ENCODE measurements around the gene SLC5A3.

The SLC5A3 gene

DNA sequence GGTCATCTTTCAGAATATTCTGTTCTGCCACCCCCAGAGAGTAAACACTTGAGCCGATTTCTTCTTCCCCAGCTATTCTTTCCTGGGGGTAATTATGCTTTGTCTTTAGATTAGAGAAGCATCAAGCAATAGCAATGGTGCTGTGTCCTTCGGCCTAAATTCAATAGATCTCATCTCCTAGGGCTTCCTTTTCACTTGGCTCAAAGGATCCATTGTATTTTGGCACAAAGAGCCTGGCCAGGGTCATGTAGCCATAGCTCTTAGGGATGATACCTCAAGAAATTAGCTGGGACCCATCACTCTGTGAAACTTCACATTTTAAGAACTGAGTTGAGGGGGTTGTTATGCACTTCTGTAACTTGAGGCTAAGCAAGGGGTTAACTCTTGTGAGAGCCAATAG is 27.0 kb downstream of the SLC5A3 start:
- DNase-seq (ENCODE audit: low read depth, low spot score), result no peak

- no peak for DNase-seq (ENCODE audit: low read depth, low spot score)
These were observed 27.4 kb downstream of the SLC5A3 start for GRCh38 chr21:34100790-34101189.

DNA sequence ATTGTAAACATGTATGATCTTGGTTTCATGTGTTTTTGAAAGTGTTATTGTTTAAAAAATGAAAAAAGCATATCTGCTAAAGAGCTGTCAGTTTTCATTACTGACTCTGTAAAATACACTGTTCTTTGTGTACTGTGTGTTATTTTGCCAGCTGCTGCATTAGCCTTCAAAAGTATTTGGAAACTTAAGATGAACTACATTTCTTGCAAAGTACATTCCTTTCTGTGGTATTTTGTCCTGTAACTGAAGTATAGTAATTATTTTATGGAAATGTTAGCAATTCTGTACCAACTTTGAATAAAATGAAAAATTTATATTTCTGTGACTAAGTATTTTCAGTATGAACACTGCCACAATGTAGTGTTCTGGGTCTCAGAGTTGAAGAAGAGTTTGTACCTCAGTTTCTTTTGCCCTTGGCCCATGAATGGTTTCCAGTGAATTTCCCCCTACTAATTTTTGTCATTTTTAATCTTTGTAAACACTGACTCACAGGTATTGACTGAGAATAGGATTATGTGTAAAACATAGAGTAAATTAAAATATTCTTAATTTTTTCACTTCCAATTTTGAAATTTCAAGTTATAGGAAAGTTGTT is 32.7 kb downstream of the SLC5A3 start:
- no peak for DNase-seq (ENCODE audit: low read depth, low spot score)

- no peak for DNase-seq (ENCODE audit: low read depth, low spot score)
These were observed 34.2 kb downstream of the SLC5A3 start for GRCh38 chr21:34107606-34108005.

DNA sequence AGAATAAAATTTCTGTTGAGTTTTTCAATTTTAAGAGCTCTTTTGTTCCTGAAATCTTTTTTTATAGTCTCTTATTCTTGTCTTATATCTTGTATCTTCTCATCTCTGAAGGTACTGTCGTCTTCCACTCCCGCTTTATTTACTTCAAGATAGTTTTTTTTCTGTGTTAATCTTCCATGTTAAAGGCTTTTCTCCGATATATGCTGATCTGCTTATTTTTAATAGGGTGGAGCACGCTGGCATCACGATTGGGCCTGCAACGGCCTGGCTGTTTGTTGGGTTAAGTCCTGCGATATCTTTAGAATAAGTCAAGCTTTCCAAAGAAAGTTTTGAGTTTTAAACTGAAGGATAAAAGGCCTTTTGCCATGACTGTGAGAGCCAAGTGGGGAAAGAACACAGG is 35.7 kb downstream of the SLC5A3 start:
- no peak for DNase-seq (ENCODE audit: low read depth, low spot score)

DNA sequence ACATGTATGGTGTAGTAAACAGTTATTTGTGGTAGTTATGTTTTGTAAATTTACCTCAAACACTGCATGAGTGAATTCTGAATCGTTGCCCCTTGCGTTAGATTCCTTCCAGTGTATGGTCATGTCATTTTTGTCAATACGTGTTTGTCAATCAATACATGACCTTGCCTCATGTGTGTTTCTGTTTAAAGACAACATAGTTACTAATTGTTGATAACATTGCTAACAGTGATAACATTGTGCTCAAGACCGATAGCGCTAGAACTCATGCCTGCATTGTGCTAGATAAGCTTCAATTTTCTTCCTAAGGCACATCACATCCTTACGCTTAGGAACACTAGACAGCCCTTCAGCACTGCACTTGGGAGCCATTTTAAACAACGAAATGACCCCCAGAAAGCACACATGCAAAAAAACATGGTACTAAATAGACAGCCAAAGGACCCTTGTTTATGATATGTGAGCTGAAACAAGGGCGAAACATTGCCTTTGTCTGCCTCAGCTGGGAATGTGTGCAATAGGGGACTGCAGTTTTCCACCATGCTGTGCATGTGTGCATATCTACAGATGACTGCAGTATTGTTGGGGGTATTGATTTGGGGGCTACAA is 37.3 kb downstream of the SLC5A3 start:
- no peak for DNase-seq (ENCODE audit: low read depth, low spot score)

DNA sequence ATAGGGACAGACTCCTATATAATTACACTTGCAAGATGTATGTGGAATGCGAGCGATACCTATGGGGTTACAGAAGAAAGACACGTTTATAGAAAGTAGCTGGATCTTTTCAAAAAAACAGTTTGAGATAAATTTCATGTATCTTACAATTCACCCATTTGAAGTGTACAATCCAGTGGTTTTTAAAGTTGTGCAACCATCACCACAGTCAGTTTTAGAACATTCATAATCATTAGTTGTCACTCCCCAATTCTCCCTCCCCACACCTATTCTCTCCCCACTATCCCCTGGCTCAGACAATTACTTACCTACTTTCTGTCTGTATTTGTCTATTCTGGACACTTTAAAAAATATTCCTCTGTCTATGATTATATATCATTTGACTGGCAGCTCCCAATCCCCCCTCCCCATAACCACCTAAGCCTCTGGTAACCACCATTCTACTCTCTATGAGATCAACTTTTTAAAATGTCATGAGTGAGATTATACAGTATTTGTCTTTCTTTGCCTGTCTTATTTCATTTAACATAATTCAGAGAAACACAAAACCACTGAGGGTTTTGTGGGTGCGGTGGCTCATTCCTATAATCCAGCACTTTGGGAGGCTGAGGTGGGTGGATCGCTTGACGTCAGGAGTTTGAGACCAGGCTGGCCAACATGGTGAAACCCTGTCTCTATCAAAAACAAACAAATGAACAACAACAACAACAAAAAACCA is 39.1 kb downstream of the SLC5A3 start:
- no peak for DNase-seq (ENCODE audit: low read depth, low spot score)

DNA sequence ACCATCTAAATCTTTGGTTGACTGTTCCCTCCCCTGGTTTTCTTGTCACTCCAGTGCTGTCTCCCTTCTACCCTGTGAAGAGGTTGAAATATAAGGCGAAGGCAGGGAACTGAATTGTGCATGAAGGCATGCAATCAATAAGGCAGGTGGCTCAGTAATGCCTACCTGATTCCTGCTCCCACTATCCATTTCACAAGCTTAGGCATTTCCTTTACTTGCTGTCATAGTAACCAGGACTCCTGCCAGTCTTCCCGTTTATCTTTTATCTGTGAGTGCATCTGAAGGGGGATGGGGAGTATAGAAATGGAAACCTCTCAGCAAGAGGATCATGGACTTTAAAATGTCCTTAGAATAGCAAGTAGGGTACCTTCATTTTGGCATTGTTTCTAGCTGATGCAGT is 40.5 kb downstream of the SLC5A3 start:
- no peak for DNase-seq (ENCODE audit: low read depth, low spot score)

GRCh38 chr21:34115160-34115559 is 41.8 kb downstream of the SLC5A3 start:
- no peak for DNase-seq (ENCODE audit: low read depth, low spot score)

DNA sequence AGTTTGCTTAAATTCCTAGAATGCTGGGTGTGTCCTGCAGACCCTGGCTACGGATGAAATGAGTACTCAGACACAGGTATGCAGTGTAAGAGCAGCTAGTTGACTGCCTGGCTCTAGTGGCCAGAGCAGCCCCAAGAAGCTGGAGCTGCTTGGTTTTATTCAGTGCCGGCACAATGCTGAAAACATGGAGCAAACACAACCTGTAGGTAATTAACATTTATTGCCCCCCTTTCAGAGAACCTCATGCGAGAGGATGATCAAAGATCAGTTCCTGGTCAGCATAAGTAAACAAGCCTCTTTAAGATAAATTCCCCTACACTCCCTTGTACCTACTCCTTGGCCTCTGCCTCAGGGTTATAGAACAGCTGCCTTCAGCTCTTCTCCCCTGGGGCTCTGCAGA is 43.2 kb downstream of the SLC5A3 start:
- no peak for DNase-seq (ENCODE audit: low read depth, low spot score)

- no peak for DNase-seq (ENCODE audit: low read depth, low spot score)
These were observed 47.5 kb downstream of the SLC5A3 start for GRCh38 chr21:34120867-34121266.

GRCh38 chr21:34122047-34122446 is 48.7 kb downstream of the SLC5A3 start:
- no peak for DNase-seq (ENCODE audit: low read depth, low spot score)

Data from brain pericyte (primary cell).